ENCODE measurements around the gene GDF11. TPM values are rescaled to one million over a fixed set of nuclear protein-coding genes. Genes with fewer than 3 reads are reported as not detected.

The GDF11 gene
- polyA plus RNA-seq, 2 of the 4 experiments (the other 2 are of a cell fraction) = 1.2 to 3.6 TPM

DNA sequence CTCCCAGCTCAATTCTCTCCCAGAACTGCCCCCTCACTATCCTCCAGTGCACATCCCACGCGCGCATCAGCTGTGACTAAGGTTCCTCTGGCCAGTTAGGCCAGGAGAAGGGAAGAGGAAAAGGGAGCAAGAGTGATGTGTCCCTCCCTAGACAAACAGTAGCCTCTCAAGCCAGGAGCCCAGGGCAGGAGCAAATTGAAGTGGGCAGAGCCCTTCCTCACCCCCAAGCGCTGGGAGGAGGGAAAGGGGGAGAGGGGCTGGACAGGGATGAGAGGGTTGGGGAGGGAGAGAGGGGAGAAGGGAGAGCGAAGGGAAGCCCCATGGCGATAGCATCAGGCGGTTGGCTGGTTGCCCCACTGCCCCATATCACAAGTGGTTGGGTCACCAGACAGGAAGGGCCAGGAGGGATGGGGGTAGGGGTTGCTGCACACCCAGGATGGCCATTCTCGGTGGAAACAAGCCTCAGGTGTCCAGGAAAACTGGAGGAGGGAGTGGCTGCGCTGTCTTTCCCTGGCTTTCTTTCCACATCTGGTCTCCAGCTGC, 15.2 kb upstream of the GDF11 start:
- POLR2A ChIA-PET = no interaction called here
- CTCF ChIA-PET = interaction anchor here (0.6 to 3.9 kb wide), 2 partner anchors 10 to 72 kb away, joined by 3 to 58 read pairs; no protein-coding TSS in a partner anchor
- Histone ChIP-seq H3K9me3 (no peaks in the 10 kb centered on the region), H3K4me2 (peak overlapping the region; percentile 98), H3K27ac (peak overlapping the region; percentile 97), H3K4me1 (peaks cover 40% of the 10 kb centered on the region), H3K4me3 (peak overlapping the region; percentile 76)
- ATAC-seq = peak in 1 of 2 experiments; percentile 5; a peak in 3 of 6 replicates
- peak; percentile 41 to 46 for DNase-seq (ENCODE audit: low read depth in 1 of 2, low spot score in 1 of 2)
- no peak for FAIRE-seq
- TF ChIP-seq GATA3 (IDR thresholded peaks at IDR 0.05; ENCODE audit: borderline replicate concordance) (no peak), PHF8 (IDR thresholded peaks at IDR 0.05; ENCODE audit: borderline replicate concordance, low read depth) (no peak), POLR2A (IDR thresholded peaks at IDR 0.05; ENCODE audit: low read length) (peak; percentile 22; the same call in 1 of the 2 replicates), NR3C1 (IDR thresholded peaks at IDR 0.05) (no peak), BHLHE40 (IDR thresholded peaks at IDR 0.05; ENCODE audit: low read depth, low read length) (no peak)
- TF ChIP-seq, protein P1, sequence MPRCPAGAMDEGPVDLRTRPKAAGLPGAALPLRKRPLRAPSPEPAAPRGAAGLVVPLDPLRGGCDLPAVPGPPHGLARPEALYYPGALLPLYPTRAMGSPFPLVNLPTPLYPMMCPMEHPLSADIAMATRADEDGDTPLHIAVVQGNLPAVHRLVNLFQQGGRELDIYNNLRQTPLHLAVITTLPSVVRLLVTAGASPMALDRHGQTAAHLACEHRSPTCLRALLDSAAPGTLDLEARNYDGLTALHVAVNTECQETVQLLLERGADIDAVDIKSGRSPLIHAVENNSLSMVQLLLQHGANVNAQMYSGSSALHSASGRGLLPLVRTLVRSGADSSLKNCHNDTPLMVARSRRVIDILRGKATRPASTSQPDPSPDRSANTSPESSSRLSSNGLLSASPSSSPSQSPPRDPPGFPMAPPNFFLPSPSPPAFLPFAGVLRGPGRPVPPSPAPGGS (IDR thresholded peaks at IDR 0.05) = 0 out of 3 replicates have a peak, but pooled peaks have one; percentile 22
- 1% methylated on average over 8 of the region's 9 CpGs for WGBS (ENCODE audit: missing lambda C conversion rate)

- FAIRE-seq (no peak), ATAC-seq (peak; percentile 35 to 36), DNase-seq (ENCODE audit: low read depth in 1 of 2, low spot score in 1 of 2) (peak; percentile 39 to 60)
- H3K4me1 ChIP-seq = peaks cover 40% of the 10 kb centered on the region
- H3K27ac ChIP-seq = peak overlapping the region; percentile 97
- POLR2A ChIA-PET = interaction anchor here (0.9 to 2.4 kb wide), 7 partner anchors 10 to 246 kb away, joined by 3 to 18 read pairs (median 6); partner anchors contain the start of genes BLOC1S1, ORMDL2, RAB5B and SARNP
- peak overlapping the region; percentile 76 for H3K4me3 ChIP-seq
- WGBS (ENCODE audit: missing lambda C conversion rate) = 1% methylated on average over 20 of the region's 61 CpGs
- peak; percentile 42 for TF ChIP-seq PHF8 (IDR thresholded peaks at IDR 0.05; ENCODE audit: borderline replicate concordance, low read depth)
- TF ChIP-seq RAD21 (conservative IDR thresholded peaks at IDR 0.05 in 1 of 2, IDR thresholded peaks at IDR 0.05 in 1 of 2) = no peak
- 0 out of 2 replicates have a peak, but pooled peaks have one; percentile 56 for TF ChIP-seq FOSB (CRISPR knock-in tag; IDR thresholded peaks at IDR 0.05)
- TF ChIP-seq MAX (IDR thresholded peaks at IDR 0.05) = peak; percentile 20; the same call in 1 of the 2 replicates
- peak overlapping the region; percentile 98 for H3K4me2 ChIP-seq
- CTCF ChIA-PET = interaction anchor here (1.0 to 3.9 kb wide), 6 partner anchors 8 to 212 kb away, joined by 3 to 58 read pairs (median 5); partner anchors contain the start of genes GDF11 and RDH5
- no peaks in the 10 kb centered on the region for H3K9me3 ChIP-seq
Observed at GRCh38 chr12:55728186-55728938, 14.6 kb upstream of the GDF11 start.

DNA sequence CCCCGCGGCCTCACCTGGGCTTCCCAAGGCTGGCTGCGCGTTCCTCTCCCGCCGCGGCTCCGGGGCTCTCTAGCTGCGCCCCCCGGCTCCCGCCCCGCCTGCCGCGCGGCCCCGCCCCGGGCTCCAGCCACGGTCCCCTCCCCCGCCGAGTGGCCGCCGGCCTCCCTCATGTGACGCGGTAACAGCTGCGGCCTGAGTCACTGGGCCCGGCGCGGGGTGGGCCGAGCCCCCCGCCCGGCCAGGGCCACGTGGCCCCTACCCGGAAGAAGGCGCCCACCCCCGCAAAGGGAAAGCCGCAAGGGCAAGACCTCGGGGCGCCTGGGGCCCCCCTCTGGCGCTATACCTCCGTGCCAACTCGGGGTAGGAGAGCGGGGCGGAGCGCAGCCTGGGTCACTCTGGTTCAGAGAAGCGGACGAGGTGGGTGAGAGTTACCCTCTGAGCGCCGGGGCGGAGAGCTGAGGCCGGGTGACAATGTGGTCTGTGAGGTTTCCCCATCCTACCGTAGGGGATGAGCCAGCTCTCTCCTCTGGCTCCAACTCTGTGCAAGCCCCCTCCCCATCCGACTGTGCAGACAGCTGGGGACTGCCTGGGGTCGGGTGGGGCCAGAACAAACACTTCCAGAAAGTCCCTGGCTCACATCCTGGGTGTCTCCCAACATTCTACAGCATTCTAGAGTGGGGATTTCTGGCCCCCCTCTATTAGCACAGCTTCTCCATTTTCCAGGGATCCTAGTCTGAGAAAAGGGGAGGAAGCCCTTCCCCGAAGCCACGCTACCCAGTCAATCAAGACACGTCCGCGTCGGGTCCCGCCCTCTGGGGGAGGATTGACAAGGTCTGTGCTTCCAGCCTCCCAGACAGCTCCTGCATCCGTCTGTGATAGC, 13.7 kb upstream of the GDF11 start, which contains the start of gene CD63:
Gene CD63, minus strand, starts transcription at position 71 of the 880 bp plus-strand sequence. CDS start 668 bp downstream, outside the sequence.
- Histone ChIP-seq H3K4me1 (peaks cover 34% of the 10 kb centered on the region), H3K4me2 (peak within 1 kb of the TSS; percentile 98), H3K27ac (peak within 1 kb of the TSS; percentile 97), H3K9me3 (no peaks in the 10 kb centered on the region), H3K4me3 (peak within 1 kb of the TSS; percentile 76)
- FAIRE-seq (peak; percentile 77), ATAC-seq (peak; percentile 78 to 87), DNase-seq (ENCODE audit: low read depth in 1 of 2, low spot score in 1 of 2) (peak; percentile 91 to 98)
- ChIA-PET CTCF (interaction anchor here (1.0 to 3.9 kb wide), 8 partner anchors 9 to 211 kb away, joined by 3 to 58 read pairs (median 4); partner anchors contain the start of genes GDF11 and RDH5), POLR2A (interaction anchor here (0.9 to 2.4 kb wide), 9 partner anchors 9 to 245 kb away, joined by 3 to 18 read pairs (median 7); partner anchors contain the start of genes BLOC1S1, DNAJC14, ORMDL2 and RAB5B)
- 1% methylated on average over 18 of the region's 61 CpGs for WGBS (ENCODE audit: missing lambda C conversion rate)
- no peak for TF ChIP-seq FOXS1 (CRISPR knock-in tag; IDR thresholded peaks at IDR 0.05)
- TF ChIP-seq, protein P1 (IDR thresholded peaks at IDR 0.05) = no peak; the same call in 2 of the 3 replicates
- peak in 1 of 2 experiments; percentile 26; a peak in 1 of 5 replicates for TF ChIP-seq EP300 (IDR thresholded peaks at IDR 0.05)
- TF ChIP-seq HEYL (CRISPR knock-in tag; IDR thresholded peaks at IDR 0.05) = no peak
- peak; percentile 11; the same call in 1 of the 2 replicates for TF ChIP-seq HOXB5 (CRISPR knock-in tag; IDR thresholded peaks at IDR 0.05)
- TF ChIP-seq SMC3 (IDR thresholded peaks at IDR 0.05) = no peak
- TF ChIP-seq FOSL2 (IDR thresholded peaks at IDR 0.05) = peak; percentile 58
- peak; percentile 96 for TF ChIP-seq FOSL2 (CRISPR knock-in tag; IDR thresholded peaks at IDR 0.05)
- no peak for TF ChIP-seq RNF2 (IDR thresholded peaks at IDR 0.05; ENCODE audit: borderline replicate concordance, low read depth)
- no peak for TF ChIP-seq HOXA7 (CRISPR knock-in tag; IDR thresholded peaks at IDR 0.05)
- TF ChIP-seq PBX3 (IDR thresholded peaks at IDR 0.05) = peak; percentile 90
- no peak for TF ChIP-seq ZFP36 (IDR thresholded peaks at IDR 0.05; ENCODE audit: borderline replicate concordance, partially characterized antibody)
- 0 out of 2 replicates have a peak, but pooled peaks have one; percentile 10 for TF ChIP-seq BHLHE40 (IDR thresholded peaks at IDR 0.05; ENCODE audit: low read depth, low read length)
- TF ChIP-seq, protein P2, sequence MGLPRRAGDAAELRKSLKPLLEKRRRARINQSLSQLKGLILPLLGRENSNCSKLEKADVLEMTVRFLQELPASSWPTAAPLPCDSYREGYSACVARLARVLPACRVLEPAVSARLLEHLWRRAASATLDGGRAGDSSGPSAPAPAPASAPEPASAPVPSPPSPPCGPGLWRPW (IDR thresholded peaks at IDR 0.05) = no peak
- TF ChIP-seq USF2 (IDR thresholded peaks at IDR 0.05) = peak; percentile 90
- TF ChIP-seq ZC3H11A (IDR thresholded peaks at IDR 0.05) = no peak
- TF ChIP-seq MAFK (IDR thresholded peaks at IDR 0.05; ENCODE audit: partially characterized antibody) = no peak
